Right hindlimb (tissue), 1 donor: ENCODE results near the gene ANKRD23.

Experiments
- DNase-seq: peaks from one replicate; pipeline ENCODE4 v3.0.0-alpha.2; 2018

Gene ANKRD23

DNA sequence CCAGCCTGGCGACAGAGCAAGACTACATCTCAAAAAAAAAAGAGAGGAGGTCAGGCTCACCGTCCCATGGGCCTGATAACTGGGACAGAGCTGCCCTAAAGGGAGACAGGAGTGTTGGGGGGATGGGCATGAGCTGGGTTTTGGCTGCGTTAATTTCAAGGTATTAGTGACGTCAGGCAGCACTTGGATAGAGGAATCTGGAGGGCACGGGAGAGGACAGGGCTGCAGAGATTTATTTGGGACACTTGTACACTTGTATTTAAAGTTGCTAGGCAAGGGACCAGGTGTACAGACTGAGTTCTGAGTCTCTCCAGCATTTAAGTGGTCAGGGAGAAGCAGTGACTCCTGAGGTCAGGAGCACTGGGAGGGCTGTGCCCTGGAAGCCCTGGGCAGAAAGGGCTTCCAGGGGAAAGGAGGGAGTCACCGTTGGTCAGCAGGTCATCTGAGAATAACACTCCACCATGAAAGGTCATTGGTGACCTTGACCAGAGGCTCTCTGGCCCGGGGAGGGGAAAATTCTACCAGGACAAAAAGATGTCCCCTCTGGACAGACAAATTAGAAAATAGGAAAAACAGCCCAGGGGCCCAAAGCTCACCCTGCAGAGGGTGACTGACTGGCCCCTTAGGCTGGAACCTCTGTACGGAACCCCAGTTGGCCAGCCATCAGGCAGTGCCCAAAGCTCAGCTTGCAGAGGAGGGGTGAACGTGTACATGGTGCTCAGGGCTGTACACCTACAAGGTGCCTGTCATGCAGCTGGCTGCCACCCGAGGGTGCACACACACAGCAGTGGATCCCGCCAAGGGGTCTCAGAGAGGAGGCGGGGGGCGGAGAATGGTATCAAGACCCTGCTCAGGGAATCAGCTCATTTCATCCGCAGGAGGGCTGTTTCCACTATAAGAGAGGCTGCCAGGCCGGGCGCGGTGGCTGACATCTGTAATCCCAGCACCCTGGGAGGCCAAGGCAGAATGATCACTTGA lies 50.8 kb downstream of the ANKRD23 start:
- no peak for DNase-seq

DNA sequence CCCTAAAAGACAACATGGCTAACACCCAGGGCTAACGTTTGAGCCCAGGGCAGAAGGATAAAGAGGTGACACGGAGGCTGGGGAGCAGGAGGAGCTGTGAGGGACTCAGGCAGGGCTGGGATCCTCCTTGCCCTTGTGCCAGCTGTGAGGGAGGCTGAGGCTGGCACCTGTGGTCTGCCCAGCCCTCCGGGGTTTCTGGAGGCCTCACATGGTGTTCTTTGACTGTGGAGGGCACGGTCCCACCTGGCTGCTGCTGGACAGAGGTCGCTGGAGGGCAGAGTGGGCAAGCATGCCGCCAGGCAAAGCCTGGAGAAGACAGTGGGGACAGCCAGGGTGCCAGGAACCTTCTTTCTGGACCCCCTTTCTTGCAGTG lies 54.6 kb downstream of the ANKRD23 start:
- DNase-seq = no peak

DNA sequence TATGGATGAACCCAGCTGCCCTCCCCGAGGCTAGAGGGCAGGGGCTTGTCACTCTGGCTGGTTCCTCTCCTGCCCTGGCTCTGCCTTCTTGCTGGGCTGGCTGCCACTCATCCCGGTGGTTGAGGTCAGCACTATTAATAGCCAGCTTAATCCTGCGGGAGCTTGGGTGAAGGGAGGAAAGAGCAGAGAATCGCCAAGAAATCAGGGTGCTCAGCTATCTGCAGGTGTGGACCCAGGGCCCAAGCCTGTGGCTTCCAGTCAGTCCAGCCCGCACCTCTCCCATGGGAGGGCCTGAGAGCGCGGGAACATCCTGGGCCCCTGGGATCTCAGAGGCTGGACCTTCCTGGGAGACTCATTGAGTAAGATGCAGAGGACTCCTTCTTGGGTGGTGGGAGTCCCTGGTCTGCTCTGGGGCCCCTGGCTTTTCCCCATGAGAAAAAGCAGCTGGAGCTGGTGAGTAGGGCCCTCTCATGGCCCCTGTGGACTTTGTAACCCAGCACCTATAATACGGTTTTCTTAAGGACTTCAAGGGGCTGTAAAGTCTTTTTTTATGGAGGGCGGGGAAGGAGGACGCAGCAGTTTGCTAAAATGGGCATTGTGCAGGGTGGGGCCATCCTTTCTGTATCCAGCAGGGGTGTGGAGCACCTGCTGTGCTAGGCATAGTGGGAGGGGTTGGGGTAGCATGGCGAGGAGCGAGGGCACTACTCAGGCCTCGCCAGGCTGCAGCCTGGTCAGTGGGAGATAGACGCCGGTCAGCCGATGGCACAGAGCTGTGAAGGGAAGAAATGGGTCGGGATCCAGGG lies 55.2 kb downstream of the ANKRD23 start:
- DNase-seq = peak; percentile 55
